HEK293 (cell line): ENCODE data around the gene MOGAT2.

ENCODE experiments used
- CTCF ChIA-PET: fragments of 350-600 bp; formaldehyde crosslinking; extraction: SDS; loops from one replicate; lab custom pipeline; 2021; ENCODE audit warnings: antibody characterized with exemption; lab: Yijun Ruan, JAX
- POLR2A ChIA-PET: fragments of 300-600 bp; formaldehyde crosslinking; extraction: SDS; loops from one replicate; lab custom pipeline; 2020; ENCODE audit warnings: antibody characterized with exemption, inconsistent platforms; lab: Yijun Ruan, JAX
- H3K27ac ChIP-seq: fragments of 200-500 bp; sonication (Bioruptor generic); 2 replicates; pipeline ENCODE4 v1.5.1; 2014; ENCODE audit warnings: low read depth, low read length, control low read depth, inconsistent platforms; ENCODE audit errors: extremely low read depth
- H3K36me3 ChIP-seq, 2 experiments: fragments of 200-500 bp in 1 of 2; sonication (Bioruptor generic) in 1 of 2; 1 replicate in 1 of 2; 2 replicates in 1 of 2; pipeline ENCODE4 v1.5.1; 2014 to 2017; ENCODE audit warnings: inconsistent platforms in 2 of 2, low read length in 2 of 2; ENCODE audit not compliant: control insufficient read depth in 2 of 2, insufficient read depth in 1 of 2
- H3K4me1 ChIP-seq: fragments of 200-500 bp; sonication (Bioruptor generic); 2 replicates; pipeline ENCODE4 v1.5.1; 2014; ENCODE audit warnings: mild to moderate bottlenecking, low read length, inconsistent platforms; ENCODE audit not compliant: control insufficient read depth, insufficient read depth
- H3K4me3 ChIP-seq: 2 replicates; pipeline ENCODE4 v1.5.1; 2011; ENCODE audit warnings: low read depth, mild to moderate bottlenecking, control low read depth, low read length, moderate library complexity
- H3K9me3 ChIP-seq: fragments of 200-500 bp; sonication (Bioruptor generic); 2 replicates; pipeline ENCODE4 v1.5.1; 2014; ENCODE audit warnings: low read depth, low read length, inconsistent platforms; ENCODE audit not compliant: control insufficient read depth, insufficient read depth
- FEZF1 ChIP-seq: fragments of 450-650 bp; formaldehyde crosslinking; IDR thresholded peaks from 2 replicates; pipeline ENCODE4 v1.5.1; 2016; ENCODE audit warnings: missing biosample characterization, missing genetic modification characterization
- KLF9 ChIP-seq: fragments of 450-650 bp; formaldehyde crosslinking; IDR thresholded peaks from 2 replicates; pipeline ENCODE4 v1.5.1; 2016; ENCODE audit warnings: missing biosample characterization, missing genetic modification characterization, low read depth
- SALL2 ChIP-seq: fragments of 450-650 bp; formaldehyde crosslinking; IDR thresholded peaks from 2 replicates; pipeline ENCODE4 v1.5.0; 2017; ENCODE audit warnings: missing biosample characterization, mild to moderate bottlenecking, missing genetic modification characterization, borderline replicate concordance
- SCRT2 ChIP-seq: fragments of 450-650 bp; formaldehyde crosslinking; IDR thresholded peaks from 2 replicates; pipeline ENCODE4 v1.5.1; 2016; ENCODE audit warnings: missing biosample characterization, missing genetic modification characterization
- ZNF155 ChIP-seq: fragments of 450-650 bp; formaldehyde crosslinking; IDR thresholded peaks from 2 replicates; pipeline ENCODE4 v1.5.1; 2016; ENCODE audit warnings: missing biosample characterization, missing genetic modification characterization
- ZNF157 ChIP-seq: fragments of 450-650 bp; formaldehyde crosslinking; IDR thresholded peaks from 2 replicates; pipeline ENCODE4 v1.5.1; 2016; ENCODE audit warnings: missing biosample characterization, missing genetic modification characterization
- ZNF16 ChIP-seq: fragments of 450-650 bp; formaldehyde crosslinking; IDR thresholded peaks from 2 replicates; pipeline ENCODE4 v1.5.1; 2016; ENCODE audit warnings: low read depth, missing biosample characterization, missing genetic modification characterization
- ZNF211 ChIP-seq: fragments of 450-650 bp; formaldehyde crosslinking; IDR thresholded peaks from 2 replicates; pipeline ENCODE4 v1.5.1; 2016; ENCODE audit warnings: low read depth, missing biosample characterization, missing genetic modification characterization
- ZNF248 ChIP-seq: fragments of 450-650 bp; formaldehyde crosslinking; IDR thresholded peaks from 2 replicates; pipeline ENCODE4 v1.5.1; 2017; ENCODE audit warnings: missing biosample characterization, missing genetic modification characterization
- ZNF341 ChIP-seq: fragments of 450-650 bp; formaldehyde crosslinking; IDR thresholded peaks from 2 replicates; pipeline ENCODE4; 2016; ENCODE audit warnings: low read depth, missing biosample characterization, missing genetic modification characterization
- ZNF404 ChIP-seq: fragments of 450-650 bp; formaldehyde crosslinking; IDR thresholded peaks from 2 replicates; pipeline ENCODE4 v1.5.1; 2017; ENCODE audit warnings: missing biosample characterization, missing genetic modification characterization
- ZNF416 ChIP-seq: fragments of 450-650 bp; formaldehyde crosslinking; IDR thresholded peaks from 2 replicates; pipeline ENCODE4 v1.5.1; 2016; ENCODE audit warnings: missing biosample characterization, missing genetic modification characterization
- ZNF843 ChIP-seq: fragments of 450-650 bp; formaldehyde crosslinking; IDR thresholded peaks from 2 replicates; pipeline ENCODE4 v1.5.1; 2016; ENCODE audit warnings: missing biosample characterization, missing genetic modification characterization
- TF ChIP-seq, protein P1 (sequence below): fragments of 450-650 bp; formaldehyde crosslinking; IDR thresholded peaks from 2 replicates; pipeline ENCODE4 v1.5.1; 2016; ENCODE audit warnings: missing biosample characterization, missing genetic modification characterization
- TF ChIP-seq, protein P2 (sequence below): fragments of 450-650 bp; formaldehyde crosslinking; IDR thresholded peaks from 2 replicates; pipeline ENCODE4 v1.5.1; 2016; ENCODE audit warnings: missing biosample characterization, missing genetic modification characterization
- TF ChIP-seq, protein P3 (sequence below): fragments of 450-650 bp; formaldehyde crosslinking; IDR thresholded peaks from 2 replicates; pipeline ENCODE4 v1.5.1; 2016; ENCODE audit warnings: missing biosample characterization, missing genetic modification characterization, borderline replicate concordance

The MOGAT2 gene

DNA sequence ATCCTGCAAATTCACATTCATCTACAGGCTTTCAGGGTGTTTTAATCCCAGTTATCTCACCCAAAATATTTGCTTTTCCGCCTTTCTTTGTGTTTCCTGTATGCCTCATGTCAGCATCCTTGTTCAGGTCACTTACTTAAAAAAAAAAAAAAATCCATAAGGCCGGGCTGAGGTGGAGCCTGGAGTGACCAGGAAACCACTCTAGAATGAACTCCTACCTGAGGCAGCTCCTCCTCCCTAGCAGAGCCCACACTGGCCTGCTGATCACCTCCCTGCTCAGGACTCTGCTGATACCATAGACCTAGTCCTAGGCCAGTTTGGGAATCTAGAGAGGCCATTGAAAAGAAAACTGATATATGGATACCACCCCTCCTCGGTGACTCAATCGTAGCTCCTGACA, 42.2 kb downstream of the MOGAT2 start:
- H3K36me3 ChIP-seq = no peaks in the 10 kb centered on the region
- no peak overlapping the region for H3K4me3 ChIP-seq
- no peaks in the 10 kb centered on the region for H3K4me1 ChIP-seq
- CTCF ChIA-PET = interaction anchor here (0.6 kb wide), 1 partner anchor 37 kb away, joined by 3 read pairs; no protein-coding TSS in a partner anchor
- H3K9me3 ChIP-seq = no peaks in the 10 kb centered on the region
- TF ChIP-seq SALL2 (tag by site-specific recombination) (no peak), KLF9 (tag by site-specific recombination) (no peak), ZNF157 (tag by site-specific recombination) (no peak), ZNF211 (tag by site-specific recombination) (no peak), ZNF248 (tag by site-specific recombination) (no peak), FEZF1 (tag by site-specific recombination) (no peak), ZNF843 (no peak), ZNF16 (tag by site-specific recombination) (no peak), ZNF341 (tag by site-specific recombination) (no peak), ZNF404 (tag by site-specific recombination) (no peak), ZNF155 (tag by site-specific recombination) (no peak)
- TF ChIP-seq, protein P1, sequence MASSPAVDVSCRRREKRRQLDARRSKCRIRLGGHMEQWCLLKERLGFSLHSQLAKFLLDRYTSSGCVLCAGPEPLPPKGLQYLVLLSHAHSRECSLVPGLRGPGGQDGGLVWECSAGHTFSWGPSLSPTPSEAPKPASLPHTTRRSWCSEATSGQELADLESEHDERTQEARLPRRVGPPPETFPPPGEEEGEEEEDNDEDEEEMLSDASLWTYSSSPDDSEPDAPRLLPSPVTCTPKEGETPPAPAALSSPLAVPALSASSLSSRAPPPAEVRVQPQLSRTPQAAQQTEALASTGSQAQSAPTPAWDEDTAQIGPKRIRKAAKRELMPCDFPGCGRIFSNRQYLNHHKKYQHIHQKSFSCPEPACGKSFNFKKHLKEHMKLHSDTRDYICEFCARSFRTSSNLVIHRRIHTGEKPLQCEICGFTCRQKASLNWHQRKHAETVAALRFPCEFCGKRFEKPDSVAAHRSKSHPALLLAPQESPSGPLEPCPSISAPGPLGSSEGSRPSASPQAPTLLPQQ (tag by site-specific recombination) = no peak
- TF ChIP-seq, protein P2, sequence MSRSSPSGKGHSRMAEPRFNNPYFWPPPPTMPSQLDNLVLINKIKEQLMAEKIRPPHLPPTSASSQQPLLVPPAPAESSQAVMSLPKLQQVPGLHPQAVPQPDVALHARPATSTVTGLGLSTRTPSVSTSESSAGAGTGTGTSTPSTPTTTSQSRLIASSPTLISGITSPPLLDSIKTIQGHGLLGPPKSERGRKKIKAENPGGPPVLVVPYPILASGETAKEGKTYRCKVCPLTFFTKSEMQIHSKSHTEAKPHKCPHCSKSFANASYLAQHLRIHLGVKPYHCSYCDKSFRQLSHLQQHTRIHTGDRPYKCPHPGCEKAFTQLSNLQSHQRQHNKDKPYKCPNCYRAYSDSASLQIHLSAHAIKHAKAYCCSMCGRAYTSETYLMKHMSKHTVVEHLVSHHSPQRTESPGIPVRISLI = no peak
- TF ChIP-seq, protein P3, sequence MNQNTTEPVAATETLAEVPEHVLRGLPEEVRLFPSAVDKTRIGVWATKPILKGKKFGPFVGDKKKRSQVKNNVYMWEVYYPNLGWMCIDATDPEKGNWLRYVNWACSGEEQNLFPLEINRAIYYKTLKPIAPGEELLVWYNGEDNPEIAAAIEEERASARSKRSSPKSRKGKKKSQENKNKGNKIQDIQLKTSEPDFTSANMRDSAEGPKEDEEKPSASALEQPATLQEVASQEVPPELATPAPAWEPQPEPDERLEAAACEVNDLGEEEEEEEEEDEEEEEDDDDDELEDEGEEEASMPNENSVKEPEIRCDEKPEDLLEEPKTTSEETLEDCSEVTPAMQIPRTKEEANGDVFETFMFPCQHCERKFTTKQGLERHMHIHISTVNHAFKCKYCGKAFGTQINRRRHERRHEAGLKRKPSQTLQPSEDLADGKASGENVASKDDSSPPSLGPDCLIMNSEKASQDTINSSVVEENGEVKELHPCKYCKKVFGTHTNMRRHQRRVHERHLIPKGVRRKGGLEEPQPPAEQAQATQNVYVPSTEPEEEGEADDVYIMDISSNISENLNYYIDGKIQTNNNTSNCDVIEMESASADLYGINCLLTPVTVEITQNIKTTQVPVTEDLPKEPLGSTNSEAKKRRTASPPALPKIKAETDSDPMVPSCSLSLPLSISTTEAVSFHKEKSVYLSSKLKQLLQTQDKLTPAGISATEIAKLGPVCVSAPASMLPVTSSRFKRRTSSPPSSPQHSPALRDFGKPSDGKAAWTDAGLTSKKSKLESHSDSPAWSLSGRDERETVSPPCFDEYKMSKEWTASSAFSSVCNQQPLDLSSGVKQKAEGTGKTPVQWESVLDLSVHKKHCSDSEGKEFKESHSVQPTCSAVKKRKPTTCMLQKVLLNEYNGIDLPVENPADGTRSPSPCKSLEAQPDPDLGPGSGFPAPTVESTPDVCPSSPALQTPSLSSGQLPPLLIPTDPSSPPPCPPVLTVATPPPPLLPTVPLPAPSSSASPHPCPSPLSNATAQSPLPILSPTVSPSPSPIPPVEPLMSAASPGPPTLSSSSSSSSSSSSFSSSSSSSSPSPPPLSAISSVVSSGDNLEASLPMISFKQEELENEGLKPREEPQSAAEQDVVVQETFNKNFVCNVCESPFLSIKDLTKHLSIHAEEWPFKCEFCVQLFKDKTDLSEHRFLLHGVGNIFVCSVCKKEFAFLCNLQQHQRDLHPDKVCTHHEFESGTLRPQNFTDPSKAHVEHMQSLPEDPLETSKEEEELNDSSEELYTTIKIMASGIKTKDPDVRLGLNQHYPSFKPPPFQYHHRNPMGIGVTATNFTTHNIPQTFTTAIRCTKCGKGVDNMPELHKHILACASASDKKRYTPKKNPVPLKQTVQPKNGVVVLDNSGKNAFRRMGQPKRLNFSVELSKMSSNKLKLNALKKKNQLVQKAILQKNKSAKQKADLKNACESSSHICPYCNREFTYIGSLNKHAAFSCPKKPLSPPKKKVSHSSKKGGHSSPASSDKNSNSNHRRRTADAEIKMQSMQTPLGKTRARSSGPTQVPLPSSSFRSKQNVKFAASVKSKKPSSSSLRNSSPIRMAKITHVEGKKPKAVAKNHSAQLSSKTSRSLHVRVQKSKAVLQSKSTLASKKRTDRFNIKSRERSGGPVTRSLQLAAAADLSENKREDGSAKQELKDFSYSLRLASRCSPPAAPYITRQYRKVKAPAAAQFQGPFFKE (tag by site-specific recombination) = no peak
- POLR2A ChIA-PET = interaction anchor here (0.7 kb wide), 1 partner anchor 30 kb away, joined by 3 read pairs; no protein-coding TSS in a partner anchor
- no peak overlapping the region for H3K27ac ChIP-seq

DNA sequence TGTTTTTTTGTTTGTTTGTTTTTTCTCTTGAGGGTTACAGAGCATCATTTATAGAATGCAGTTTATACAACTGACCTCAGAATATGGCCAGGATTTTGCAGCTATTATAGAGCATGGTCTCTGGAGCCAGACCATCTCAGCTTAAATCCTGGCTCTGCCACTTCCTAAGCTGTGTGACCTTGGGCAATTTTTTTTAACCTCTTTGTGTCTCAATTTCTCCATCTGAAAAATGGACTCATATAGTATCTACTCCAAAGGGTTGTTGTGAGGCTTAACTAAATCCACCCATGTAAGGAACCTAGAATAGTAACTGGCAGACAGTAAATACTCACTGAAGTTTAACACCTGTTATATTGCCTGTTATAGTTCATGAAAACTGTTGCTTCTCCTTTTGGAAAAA, 42.6 kb downstream of the MOGAT2 start:
- TF ChIP-seq ZNF416 (tag by site-specific recombination) (no peak), SCRT2 (tag by site-specific recombination) (0 out of 2 replicates have a peak, but pooled peaks have one; percentile 8)
- H3K4me3 ChIP-seq = no peak overlapping the region
- no peaks in the 10 kb centered on the region for H3K36me3 ChIP-seq
- no peak overlapping the region for H3K27ac ChIP-seq
- ChIA-PET CTCF (interaction anchor here (0.6 kb wide), 1 partner anchor 37 kb away, joined by 3 read pairs; no protein-coding TSS in a partner anchor), POLR2A (interaction anchor here (0.7 kb wide), 1 partner anchor 29 kb away, joined by 3 read pairs; no protein-coding TSS in a partner anchor)
- H3K4me1 ChIP-seq = no peaks in the 10 kb centered on the region
- H3K9me3 ChIP-seq = no peaks in the 10 kb centered on the region
